HUDEP-2 (cell line): ENCODE measurements around the gene OR52B4.
"Not testable (repeated sequence)": the region's sequence is repeated elsewhere in the genome, so short reads cannot be mapped to it uniquely, and the experiment has no call there.

Experiments
- DNase-seq, 76 experiments: peaks; one replicate each; lab custom pipeline; 2025; ENCODE audit not compliant: unreplicated experiment in 76 of 76; lab: John Stamatoyannopoulos, UW

Gene OR52B4

DNA sequence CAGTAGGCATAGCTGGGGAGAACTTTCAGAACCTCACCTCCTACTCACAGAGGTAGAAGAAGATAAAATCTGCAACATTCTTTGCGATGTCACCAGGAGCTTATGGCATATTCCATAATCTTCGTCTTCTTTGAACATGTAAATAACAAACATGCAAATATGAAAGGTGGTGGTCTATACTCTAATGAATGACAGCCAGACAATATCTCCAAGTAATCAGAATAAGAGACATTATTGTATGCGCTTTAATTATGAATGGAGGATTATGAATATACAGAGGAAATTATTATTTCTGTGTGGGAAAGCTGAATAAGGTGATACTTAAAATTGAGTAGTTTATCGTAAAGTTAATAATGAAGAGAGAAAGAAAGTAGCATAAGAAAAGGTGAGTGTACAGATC, at the start of gene OR52B4:
Gene OR52B4, minus strand, starts transcription at position 101 of the 400 bp plus-strand sequence. Its CDS starts 91 bp downstream, at position 10.
- DNase-seq, result no peak

DNA sequence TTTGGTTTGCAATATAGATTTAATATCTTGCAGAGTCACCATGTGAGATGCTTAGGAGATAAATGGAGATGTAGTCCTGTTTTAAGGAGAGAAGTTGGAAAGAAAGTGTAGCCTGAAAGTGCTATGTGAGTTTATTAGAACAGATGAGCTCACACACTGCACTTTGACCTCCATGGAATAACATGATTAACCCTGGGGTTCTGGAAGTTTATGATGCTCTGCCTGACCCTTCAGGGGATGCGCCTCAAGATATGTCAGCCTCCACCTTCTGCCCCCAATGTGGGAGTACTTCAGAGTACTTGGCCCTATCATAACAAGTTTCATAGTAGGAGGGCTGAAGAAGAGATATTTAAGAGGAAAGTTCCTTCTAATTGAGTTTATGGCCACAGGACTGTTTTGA, 48.6 kb upstream of the OR52B4 start:
- no peak for DNase-seq

GRCh38 chr11:4416306-4416705, 48.1 kb upstream of the OR52B4 start:
- DNase-seq, result no peak

DNA sequence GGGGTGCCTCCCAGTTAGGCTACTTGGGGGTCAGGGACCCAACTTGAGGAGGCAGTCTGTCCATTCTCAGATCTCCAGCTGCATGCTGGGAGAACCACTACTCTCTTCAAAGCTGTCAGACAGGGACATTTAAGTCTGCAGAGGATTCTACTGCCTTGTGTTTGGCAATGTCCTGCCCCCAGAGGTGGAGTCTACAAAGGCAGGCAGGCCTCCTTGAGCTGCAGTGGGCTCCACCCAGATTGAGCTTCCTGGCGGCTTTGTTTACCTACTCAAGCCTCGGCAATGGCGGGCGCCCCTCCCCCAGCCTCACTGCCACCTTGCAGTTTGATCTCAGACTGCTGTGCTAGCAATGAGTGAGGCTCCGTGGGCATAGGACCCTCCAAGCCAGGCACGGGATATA, 38.0 kb upstream of the OR52B4 start:
- DNase-seq, result not testable (repeated sequence)

DNA sequence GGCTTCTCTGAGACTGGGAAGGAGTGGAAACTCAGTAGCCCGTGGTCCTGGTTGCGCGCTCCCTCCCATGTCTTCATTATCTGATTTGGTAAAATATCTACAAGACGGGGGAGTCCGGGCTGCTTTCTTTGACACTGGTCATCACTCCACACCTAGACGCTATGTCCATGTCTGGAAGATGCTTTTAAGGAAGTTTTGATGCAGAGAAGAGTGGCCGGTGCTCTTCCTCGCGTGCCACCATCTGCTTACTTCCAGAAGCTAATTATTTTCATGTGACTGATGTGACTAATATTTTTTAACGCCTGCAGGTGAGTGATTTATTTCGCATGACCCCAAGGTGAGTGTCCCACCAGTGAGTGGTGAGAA, 25.7 kb upstream of the OR52B4 start:
- DNase-seq, result no peak

- peak in 73 of 76 experiments; percentile 5 to 88 (median 71) for DNase-seq
Observed at GRCh38 chr11:4393209-4393857, 25.1 kb upstream of the OR52B4 start, which contains the start of gene TRIM21. Gene TRIM21 (minus strand): TSS chr11:4393702. CDS start chr11:4390409, 3,293 bp downstream.

- DNase-seq, result no peak
Observed at GRCh38 chr11:4388221-4388620, 20.0 kb upstream of the OR52B4 start.

DNA sequence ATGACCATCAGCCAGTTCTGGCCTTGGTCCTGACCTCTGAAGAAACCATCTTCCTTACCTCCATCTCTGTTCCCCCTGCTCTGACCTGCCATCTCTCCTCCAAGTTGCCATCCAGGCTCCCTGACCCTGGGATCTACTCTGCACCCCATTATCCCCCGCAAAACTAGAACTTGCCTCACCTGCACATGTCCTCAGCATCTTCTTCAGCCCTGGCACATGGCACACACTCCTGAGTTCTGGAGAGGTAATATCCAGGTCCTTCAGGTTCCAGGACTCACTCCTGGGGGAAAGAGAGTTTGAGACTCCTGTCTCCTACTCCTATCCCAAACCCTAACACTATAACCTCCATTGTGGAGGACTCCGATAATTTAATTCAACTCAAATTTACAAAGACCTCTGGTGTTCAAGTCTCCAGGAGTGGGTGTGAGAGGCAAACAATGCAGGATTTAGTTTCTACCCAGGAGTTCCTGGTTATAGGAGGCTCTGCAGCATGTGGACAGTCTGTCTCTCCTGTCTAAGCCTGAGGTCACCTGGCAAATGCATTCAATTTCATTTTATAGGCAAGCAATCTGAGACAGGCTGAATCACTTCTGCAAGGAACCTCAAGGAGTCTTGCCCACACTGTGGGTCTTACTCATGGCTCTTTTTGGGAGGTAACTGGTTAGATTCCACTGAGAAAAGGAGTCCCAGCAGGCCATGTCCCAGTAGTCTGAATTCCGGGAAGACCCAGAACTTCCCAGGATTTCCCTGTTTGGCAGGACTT, 18.0 kb upstream of the OR52B4 start:
- no peak for DNase-seq

DNA sequence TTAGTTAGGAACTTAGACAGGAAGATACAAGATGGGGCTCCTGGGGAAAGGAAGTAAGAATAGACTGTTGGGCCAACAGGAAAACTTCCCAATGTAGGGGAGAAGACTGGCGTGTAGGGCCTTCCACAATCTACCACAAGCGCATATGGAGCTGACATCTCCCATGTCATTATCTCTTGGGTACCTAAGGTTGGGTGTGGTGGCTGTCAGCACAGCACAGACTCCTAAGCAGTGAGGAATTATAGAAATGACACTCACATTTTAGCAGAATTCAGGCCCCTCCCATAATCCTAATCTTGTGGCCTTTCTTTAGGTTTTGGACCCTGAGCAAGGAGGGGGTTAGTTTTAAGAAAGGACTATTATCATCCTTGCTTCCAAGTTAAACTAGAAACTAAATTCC, 13.7 kb upstream of the OR52B4 start:
- DNase-seq, result peak in 26 of 76 experiments; percentile 1 to 51 (median 12)

DNA sequence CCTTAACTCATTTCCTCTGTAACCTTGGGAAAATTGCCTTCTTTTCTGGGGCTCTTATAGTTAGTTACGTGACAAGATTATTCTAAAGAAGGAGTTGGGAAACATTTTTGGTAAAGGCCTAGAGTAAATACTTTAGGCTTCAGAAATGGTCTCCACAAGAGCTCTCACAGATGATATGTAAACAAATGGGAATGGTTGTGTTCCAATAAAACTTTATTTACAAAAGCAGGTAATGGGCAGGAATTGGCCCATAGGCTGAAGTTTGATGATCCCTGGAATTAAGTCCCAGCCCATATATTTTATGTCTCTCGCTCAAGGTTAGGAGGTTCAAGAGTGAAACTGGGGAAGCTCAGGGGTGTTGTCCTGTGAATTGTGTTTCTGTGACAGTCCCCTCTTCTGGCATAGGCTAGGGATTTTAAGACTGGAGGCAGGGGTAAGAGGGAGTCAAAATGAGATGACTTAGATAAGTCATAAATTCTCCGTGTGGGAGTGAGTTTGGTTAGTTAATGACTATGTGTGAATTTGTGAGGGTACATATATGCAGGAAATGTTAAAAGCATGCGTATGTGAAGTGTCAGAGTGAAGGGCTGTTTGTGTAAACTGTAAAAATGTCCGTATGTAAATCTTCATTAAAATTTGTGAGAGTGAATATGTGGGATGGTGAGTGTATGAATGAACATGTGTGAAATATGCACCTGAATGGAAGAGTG, 7.4 kb upstream of the OR52B4 start:
- no peak for DNase-seq

DNA sequence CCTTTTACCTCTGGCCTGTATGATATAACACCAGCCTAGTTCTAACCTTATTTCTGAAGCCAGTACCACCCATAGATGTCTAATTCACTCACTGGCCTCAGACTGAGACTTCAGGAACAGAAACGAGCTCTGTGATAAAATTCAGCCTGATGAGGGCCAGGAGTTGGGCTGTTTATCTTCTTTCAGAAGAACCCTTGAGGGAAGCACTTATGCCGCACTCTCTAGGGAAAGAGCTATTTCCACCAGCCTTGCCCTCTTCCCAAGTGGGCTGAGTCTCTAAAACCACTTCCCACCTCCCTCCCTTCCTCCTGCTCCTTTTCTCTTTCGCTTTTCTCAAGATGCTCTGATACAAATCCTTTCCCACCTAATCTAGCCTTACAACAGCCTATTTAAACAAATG, 2.0 kb upstream of the OR52B4 start:
- DNase-seq, result no peak

DNA sequence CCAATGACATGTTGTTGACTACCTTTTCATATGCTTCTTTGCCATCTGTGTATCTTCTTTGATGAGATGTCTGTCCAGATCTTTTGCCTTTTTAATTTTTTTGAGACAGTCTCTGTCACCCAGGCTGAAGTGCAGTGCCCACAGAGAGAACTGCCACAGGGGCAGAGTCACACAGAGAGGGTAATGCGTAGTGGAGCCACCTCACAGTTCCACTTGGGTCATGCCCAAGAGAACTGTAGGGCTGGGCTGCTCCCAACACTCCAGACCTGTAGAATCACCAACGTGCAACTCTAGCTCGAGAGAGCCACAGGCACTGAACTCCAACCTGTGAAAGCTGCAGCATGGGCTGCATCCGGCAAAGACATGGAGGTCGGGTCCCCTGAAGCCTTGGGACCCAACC, 20.0 kb downstream of the OR52B4 start:
- not testable (repeated sequence) for DNase-seq

DNA sequence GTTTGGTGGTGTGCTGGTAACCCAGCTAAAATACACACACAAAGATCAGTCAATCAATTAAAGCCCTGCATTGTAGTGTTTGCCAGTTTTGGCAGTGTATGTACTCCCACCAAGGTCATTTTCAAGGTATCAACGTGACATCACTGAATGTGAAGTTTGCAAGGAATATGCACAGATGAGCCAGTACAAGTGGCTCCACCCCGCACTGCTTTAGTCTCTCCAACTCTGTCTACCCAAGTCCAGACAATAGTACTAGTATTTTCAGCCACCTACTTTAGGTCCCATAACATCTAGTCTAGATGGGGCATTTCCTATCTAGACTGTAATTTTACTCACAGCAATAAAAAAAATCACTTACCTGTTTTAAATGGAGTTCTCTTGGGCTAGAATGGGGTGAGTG, 22.8 kb downstream of the OR52B4 start:
- not testable (repeated sequence) for DNase-seq

DNA sequence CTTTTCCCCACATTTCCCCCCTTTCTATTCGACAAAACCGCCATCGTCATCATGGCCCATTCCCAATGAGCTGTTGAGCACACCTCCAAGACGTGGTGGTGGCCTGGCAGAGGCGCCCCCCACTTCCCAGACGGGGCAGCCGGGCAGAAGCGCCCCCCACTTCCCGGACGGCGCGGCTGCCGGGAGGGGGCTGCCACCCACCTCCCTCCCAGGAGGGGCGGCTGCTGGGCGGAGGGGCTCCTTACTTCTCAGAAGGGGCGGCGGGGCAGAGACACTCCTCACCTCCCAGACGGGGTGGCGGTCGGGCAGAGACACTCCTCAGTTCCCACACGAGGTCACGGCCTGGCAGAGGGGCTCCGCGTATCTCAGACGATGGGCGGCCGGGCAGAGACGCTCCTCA, 33.8 kb downstream of the OR52B4 start:
- DNase-seq, result not testable (repeated sequence)
